Stimulated activated CD8-positive, alpha-beta memory T cell treated with anti-CD3 and anti-CD28 coated beads, Interleukin-15, amount 100 ng/mL, for 48 hours (primary cell): ENCODE results near the gene CCDC88C.

ENCODE experiments used
- DNase-seq, 2 donors: peaks; one replicate each; pipeline ENCODE4 v3.0.0-alpha.2; 2020; ENCODE audit warnings: low read depth in 2 of 2

The CCDC88C gene

DNA sequence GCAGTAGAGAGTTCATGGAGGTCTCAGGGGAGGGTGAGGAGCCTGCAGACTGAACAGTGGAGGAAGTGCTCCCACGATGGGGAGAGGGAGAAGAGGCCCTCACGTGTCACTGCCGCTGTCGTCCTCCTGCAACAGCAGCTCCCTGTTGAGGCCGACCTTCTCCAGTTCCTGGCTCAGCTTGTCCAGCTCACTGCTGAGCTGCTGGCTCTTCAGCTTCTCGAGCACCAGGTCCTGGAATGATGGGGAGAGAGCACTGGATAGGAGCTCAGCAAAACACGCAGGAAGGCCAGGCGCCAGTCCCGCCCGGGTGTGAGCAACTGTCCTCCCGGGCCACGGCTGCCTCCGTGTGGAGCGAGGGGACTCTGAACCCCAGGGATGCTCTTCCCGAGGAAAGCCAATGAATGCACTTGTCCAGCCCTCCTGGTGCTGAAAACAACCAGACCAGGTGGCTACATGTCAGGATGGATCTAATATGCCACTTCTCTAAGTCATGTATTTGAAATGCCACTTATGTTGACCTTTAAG is 107.8 kb downstream of the CCDC88C start:
- no peak for DNase-seq

DNA sequence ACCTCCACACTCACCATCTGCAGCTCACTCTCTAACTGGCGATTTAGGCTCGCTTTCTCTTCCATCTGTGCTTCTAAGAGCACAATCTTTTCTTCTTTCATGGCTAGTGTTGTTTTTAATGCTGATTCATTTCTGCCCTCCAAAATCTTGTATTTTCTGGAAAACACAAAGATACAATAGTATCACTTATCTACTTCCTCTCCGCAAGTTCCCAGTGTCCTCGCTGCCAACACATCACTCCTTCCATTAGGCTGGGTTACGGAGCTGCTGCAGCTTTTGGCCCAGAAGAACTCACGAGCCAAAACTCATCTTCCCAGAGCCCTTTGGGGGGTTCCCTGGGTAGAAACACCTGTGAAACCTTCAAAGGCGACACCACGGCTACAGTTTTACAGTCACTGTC is 109.3 kb downstream of the CCDC88C start:
- no peak for DNase-seq

DNA sequence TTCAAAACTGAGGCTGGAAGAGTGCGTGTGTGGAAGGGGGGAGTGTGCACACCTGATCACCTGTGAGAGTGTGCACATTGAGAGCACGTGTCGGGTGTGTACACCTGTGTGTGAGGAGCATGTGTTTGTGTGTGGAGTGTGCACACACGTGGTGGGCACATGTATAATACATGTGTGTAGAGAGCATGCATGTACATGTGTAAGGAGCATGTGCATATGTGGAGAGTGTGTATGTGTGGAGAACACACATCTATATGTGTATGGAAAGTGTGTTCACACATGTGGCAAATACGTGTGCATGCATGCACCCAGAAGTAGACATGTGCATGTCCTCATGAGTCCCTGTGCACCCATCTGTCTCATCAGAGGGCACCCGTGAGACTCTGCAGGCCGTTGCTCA is 110.0 kb downstream of the CCDC88C start:
- DNase-seq = no peak

DNA sequence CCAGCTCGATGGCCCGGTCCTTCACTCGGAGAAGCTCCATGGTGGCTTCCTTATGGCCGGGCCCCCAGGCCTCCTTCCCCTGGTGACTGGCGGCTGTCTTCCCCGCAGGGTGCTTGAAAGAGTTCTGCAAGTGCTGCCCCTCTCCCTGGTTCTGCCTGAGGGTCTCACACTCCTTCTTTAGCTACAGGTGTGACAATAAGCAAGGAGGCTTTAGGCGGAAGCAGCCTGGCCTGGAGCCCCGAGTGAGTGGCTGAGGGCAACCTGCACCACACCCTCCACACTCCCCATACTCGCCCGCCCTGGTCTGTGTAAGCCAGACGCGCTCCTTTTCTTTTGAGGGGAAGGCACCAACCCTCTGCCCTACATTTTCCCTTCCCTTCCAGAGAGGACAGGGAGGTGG is 110.6 kb downstream of the CCDC88C start:
- DNase-seq = no peak

DNA sequence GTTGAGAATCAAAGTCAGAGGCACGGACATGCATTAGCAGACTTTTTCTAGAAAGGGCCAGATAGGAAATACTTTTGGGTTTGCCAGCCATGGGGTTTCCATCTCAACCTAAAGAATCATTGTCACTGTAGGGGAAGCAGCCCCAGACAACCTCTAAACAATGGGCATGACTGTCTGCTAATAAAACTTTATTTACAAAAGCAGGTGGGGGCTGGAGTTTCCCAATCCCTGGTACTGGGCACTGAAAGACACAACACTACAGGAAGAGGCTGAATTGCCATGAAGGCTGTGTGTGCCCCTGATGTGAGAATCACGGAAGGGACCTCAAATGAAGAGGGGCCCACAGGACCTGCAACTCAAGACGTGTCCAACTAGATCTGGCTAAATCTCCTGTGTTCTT is 111.1 kb downstream of the CCDC88C start:
- no peak for DNase-seq

DNA sequence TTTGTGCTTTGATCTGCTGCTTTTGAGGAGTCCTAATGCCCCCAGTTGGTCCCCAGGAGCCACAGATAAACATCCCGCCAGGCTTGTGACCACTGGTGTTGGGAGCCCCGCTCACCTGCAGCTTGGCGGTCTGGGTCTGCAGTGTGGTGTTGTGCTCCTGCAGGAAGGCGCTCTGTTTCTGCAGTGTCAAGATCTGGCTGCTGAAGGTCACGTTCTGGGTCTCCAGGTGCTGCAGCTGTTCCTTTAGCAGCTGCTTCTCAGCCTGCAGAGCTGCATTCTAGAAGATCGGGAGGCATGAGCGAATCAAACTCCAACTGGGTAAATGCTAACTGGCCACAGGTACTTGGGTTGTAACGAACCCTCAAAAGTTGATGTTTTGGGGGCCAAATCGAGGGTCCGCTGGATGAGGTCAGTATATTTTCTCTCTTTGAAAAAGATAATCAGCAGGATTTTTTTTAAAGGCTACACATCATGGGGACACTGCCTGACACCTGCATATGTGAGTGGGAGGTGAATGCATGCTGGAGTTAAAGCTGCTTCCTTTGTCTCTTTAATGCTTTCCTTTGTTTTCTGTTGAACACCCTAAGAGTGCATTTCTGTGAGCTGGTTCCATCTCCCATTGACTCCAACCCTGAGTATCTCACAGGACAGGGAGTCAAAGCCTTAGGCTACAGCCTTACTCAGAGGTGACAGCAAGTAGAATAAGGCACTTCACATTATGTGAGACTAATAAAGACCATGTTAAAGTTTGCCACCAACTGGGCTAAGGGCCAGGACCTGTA is 111.8 kb downstream of the CCDC88C start:
- no peak for DNase-seq

DNA sequence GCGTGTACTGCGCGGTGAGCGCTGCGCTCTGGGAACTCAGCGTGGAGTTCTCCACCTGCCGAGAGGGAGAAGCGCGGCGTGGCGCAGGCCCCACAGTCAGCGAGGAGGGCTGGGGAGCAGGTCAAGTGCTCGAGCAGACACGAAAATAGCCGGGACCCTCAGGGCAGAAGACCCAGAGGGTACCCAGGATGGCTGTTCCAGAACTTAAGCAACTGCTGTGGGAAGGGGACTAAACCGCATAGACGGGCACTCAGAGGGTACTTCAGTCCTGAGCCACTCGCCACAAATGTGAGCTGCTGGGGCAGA is 113.7 kb downstream of the CCDC88C start:
- DNase-seq = no peak

DNA sequence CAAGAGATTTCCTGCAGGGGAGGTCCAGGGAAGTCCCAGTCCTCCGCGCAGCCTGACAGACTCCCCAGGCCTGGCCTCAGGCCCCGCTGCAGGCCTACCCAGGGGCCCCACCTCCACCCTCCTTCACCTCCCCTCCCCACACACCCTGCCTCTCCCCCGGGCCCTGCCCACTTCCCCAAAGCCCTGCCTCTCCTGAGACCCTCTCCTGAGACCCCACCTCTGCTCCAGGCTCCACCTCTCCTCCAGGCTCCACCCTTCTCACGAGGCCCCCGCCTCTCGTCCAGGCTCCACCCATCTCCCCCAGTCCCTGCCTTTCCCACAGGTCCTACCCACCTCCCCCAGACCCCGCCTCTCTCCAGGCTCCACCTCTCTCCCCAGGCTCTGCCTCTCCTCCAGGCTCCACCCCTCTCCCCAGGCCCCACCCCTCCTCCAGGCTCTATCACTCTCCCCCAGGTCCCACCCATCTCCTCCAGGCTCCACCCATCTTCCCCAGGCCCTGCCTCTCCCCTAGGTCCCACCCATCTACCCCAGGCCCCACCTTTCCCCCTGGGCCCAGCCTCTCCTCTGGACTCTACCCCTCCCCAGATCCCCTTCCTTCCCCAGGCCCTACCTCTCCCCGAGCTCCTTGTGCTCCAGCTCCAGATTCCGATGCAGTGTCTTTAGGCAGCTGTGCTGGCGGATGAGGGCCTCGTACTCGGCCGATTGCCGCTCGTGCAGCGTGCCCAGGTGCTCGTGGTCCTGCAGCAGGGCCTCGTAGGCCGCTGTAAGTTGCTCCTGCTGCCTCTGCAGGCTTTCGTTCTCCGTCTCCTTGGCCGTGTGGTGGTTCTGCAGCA is 114.3 kb downstream of the CCDC88C start:
- DNase-seq = peak; percentile 81 to 84

DNA sequence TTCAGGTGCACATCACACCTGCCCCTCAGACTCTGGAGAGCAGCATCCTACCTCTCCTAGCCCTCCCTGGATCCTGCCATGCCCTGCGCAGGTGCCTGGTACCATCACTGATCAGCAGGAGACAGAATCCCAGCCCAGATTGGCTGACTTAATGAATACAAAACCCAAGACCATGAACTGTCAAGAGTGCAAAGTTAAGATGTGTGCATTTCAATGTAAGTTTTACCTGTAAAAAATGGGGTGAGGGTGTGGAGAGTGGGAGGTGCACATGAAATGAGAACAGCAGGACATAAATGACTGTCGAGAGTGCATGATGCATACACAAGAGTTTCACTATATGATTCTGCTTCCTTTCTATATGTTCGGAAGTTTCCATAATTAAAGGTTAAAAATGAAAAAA is 115.2 kb downstream of the CCDC88C start:
- DNase-seq = no peak

DNA sequence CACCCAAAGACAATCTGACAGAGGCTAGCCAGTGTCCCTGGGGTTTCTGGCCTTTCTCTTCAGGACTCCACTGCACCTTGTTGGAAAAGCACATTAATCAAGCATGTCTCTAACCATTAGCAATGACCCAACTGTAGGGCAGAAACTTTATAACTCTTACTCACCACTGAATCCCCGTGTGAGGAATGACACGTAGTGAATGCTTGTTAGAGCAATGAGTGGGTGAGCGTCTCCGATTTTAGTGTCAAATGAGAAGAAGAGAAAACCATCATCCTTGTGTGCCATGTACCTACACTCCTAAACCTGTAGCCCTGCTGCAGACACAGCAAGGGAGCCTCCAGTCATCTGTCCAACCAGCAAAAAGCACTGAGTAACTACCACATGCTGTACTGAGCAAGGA is 116.7 kb downstream of the CCDC88C start:
- DNase-seq = no peak

DNA sequence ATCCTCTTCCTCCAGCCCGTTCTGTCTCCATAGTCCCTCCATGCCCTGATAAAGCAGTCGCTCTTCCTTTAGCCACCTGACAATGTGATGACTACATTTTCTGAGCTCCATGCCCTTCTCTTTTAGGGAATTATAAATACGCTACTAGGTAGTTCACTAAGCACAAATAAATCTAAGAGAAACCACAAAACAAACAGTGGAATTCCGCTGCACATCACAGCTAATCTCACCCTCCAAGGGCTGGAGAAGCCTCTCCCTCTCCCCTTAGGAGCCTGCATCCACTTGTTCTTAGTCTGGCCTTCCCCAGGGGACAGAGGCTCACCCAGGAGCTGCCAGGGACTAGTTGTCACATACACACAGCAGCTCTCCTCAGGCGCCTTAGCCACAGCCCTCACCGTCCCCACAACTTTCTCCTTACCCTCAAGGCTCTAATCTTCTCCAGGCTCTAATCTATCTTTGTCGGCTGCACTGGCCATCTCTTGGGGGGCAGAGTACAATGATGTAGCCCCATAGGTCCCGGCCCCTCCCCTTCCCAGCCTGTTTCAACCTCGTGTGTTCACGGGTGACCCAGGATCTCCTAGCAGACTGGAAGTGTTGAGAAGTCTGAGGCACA is 117.2 kb downstream of the CCDC88C start:
- no peak for DNase-seq

DNA sequence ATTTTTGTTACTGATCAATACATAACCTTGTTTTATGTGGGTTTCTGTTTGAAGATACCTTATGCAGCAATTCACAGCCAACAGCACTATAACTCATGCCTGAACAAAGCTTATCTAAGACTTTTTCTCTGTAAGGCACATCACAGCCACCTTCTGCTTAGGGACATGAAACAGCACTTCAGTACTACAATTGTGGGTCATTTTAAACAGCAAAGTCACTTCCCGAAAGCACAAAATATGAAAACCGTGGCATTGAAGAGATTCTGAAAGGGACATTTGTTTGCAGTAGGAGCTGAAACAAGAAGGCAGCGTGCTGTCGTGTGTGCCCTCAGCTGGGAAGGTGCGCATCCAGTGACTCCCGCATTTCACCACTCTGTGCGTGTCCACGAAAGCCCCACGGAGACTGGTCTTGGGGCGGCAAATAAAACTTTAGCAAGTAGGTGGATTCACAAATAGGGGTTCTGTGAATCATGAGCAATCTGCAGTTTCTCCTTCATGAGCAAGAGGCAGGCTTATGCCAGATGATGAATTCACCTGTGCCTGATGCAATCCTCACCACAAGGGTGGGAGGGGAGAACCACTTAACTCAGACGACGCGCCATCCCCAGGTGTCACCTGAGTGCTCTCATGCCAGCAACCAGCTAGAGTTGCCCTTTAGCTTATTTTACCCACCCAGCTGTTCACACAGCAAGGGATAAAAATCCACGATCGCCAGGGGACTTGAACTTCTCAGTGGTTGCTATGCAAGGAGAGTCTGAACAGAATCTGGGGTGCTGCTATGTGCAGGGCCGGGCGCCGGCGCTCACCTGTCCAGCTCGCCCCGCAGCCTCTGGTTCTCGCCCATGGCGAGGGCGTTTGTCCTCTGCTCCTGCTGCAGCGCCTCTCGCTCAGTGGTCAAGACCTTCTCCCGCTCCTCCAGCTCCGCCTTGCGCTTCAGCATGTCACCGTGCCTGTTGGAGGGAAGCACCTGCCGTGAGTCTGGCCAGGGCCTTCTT is 118.2 kb downstream of the CCDC88C start:
- no peak for DNase-seq

DNA sequence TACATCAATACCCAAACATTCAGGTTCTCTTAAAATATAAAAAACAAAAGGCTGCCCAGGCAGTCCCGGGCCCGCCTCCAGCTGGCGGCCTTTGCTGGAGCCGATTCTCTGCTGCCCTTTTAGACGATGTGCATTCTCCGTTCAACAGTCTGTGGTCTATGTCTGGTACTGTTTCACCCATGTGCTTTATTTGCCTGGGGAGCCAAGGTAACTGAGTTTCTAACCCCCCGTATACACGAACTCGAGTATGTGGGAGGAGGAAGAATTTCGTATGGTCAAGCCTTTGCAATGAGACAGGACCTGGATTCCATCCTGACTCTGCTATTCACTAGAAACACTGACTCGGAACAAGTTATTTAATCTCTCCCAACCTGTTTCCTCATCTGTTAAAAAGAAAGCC is 119.0 kb downstream of the CCDC88C start:
- DNase-seq = no peak

DNA sequence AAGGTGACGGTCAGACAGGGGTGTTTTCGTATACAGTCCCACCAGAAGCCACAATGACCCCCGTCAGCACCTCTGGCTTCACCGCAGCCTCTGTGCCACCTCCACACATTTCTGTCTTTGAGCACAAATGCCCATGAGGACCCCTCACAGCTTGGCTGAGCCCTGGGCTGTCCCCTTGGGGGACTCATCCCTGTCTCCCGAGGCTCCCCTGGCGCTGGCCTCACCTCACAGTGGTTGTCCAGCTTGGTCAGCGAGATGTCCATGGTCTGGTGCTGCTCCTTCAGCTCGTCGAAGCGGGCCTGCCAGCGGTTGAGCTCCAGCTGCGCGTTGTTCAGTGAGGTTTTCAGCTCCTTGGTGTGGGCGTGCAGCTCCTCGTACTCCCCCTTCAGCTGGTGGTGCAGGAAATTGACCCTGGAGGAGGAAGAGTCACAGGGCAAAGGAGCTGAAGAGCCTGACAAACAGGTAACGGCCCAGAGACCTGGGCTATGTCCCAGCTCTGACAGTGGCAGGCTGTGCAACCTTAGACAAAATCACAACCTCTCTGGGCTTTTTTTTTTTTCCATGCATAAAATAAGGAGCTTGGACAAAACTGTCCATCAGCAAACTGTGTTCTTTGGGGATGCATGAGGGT is 120.4 kb downstream of the CCDC88C start:
- DNase-seq = no peak

DNA sequence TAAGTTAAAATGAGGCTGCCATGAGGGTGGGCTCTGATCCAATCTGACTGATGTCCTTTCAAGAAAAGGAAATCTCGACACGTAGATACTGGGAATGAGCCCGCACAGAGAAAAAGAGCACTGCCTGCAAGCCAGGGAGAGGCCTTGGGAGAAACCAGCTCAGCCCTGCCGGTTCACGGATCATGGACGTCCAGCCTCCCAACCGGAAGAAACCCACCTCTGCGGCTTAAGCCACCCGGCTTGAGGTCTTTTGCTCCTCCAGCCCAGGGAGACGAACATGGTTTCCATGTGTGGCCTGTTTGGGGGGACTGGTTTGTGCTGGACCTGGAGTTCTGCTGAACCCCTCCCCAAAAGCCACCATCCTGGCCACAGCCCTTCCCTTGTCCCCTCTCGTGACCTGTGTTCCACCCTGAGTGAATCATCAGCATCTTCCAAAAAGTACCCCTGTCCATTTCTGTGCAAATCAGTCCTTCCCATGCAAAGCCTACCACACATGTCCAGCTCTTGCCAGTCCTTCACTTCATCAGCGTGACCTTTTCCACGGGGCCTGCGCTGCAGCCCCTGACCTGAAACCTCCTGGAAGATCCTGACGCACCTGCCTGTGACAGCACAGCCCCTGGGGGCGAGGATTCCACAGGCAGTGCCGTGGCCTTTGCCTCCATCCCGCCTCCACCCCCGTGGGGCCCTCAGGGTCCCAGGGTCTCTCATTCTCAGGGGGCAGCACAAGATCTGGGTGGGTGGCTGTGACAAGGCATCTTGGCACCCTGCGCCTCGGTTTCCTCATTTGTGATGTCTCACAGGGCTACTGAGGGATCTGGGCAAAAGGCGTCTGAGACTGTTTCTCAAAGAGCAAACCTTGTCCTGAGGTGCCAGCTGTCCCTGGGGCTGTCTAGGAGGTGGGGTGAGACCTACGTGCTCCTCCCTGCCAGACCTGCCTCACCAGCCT is 121.5 kb downstream of the CCDC88C start:
- no peak for DNase-seq

DNA sequence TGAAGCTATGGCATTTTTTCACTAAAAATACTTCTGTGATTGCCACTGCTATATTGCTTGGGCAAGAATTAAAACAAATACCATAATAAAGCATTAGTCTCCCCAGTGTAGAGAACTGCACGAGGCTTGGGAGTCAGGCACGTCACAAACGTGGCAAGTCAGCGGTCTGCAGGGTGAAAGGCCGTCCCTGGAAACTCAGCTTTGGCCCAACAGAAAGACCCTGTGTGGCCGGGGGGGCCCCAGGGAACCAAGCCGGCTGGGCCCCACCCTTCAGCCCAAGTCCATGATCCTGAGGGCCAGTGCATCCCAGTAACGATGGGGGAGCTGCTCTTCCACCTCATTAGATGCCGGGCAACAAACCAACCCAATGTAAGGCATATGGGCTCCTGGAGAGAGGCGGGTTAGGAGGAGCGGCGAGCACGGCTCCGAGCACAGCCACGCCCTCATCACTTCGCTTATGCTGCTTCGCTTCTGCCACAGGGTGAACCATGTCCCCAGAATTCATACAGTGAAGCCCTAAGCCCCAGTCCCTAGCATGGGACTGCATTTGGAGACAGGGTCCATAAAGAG is 122.3 kb downstream of the CCDC88C start:
- DNase-seq = no peak

DNA sequence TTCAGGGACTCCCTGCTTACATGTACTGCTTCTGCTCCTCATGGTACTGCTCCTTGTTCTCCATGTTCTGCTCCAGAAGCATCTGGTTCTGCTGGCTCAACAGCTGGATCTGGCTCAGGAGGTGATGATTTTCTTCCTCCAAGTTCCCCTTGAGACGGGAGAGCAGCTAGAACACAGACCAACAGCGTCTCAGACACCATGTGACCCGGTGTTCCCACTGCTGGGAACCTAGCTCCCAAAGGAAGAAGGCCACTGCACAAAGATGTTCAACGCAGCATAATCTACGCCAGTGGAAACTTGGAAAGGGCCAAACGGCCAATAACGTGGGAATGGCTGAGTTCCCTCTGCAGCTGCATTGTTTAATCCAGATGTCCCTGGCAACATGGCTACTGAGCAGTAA is 123.5 kb downstream of the CCDC88C start:
- DNase-seq = no peak

DNA sequence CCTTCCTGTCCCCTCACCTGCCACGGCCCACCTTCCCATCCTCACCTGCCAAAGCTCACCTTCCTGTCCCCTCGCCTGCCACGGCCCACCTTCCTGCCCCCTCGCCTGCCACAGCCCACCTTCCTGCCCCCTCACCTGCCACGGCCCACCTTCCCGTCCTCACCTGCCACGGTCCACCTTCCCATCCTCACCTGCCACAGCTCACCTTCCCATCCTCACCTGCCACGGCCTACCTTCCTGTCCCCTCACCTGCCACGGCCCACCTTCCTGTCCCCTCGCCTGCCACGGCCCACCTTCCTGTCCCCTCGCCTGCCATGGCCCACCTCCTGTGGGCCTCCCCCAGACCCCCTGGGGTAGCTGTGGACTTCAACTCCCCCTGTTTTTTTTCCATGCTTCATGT is 124.3 kb downstream of the CCDC88C start:
- no peak for DNase-seq

DNA sequence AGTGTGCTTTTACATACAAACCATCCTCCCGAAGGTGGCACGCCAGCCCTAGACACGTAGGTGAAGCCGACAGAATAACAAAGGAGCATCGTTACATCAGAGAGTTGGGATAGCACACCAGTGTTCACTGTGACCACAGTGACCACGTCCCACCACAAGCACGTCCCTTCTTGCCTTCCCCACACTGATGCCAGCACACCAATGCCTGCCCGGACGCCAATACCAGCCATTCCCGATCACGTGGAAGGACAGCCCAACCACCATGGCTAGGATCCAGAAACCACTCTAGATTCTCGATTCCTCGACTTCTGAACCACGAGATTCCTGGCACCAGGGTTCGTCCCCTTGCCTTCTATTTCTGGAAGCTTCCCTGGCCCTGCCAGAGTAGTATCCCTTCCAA is 125.1 kb downstream of the CCDC88C start:
- DNase-seq = no peak
